ENCODE data around the gene ST3GAL6. TPM values are rescaled to one million over a fixed set of nuclear protein-coding genes. Genes with fewer than 3 reads are reported as not detected.

Gene ST3GAL6
- total and polyA plus RNA-seq, 4 donors = 17.3 to 79.7 (median 29.4) TPM

- Histone ChIP-seq H3K27ac (ENCODE audit: low read depth in 1 of 2, low read length in 2 of 2) (no peak overlapping the region), H3K36me3 (ENCODE audit: control insufficient read depth in 4 of 4, insufficient read depth in 3 of 4, low read depth in 1 of 4, low read length in 3 of 4) (peaks cover 0 to 10% (median 3%) of the 10 kb centered on the region in 4 donors), H3K4me1 (ENCODE audit: control insufficient read depth in 4 of 4, insufficient read depth in 4 of 4, low read length in 3 of 4) (peaks cover 2 to 28% (median 21%) of the 10 kb centered on the region in 4 donors), H3K4me3 (ENCODE audit: low read depth in 1 of 3, low read length in 3 of 3) (no peak overlapping the region), H3K9ac (ENCODE audit: low read depth in 1 of 2, low read length in 2 of 2) (no peak overlapping the region), H3K27me3 (ENCODE audit: control insufficient read depth in 4 of 4, insufficient read depth in 4 of 4, low read length in 3 of 4) (no peaks in the 10 kb centered on the region), H3K9me3 (ENCODE audit: control insufficient read depth in 4 of 4, low read length in 3 of 4) (no peaks in the 10 kb centered on the region)
- no peak for TF ChIP-seq HNF4A (conservative IDR thresholded peaks at IDR 0.05)
- no peak for TF ChIP-seq HNF4G (IDR thresholded peaks at IDR 0.05)
- TF ChIP-seq SP1 (IDR thresholded peaks at IDR 0.05) = no peak
- no peak for TF ChIP-seq NR2F2 (IDR thresholded peaks at IDR 0.05)
- no peak for TF ChIP-seq CTCF (IDR thresholded peaks at IDR 0.05; ENCODE audit: low read depth, low read length, missing input control)
- no peak for TF ChIP-seq EGR1 (IDR thresholded peaks at IDR 0.05; ENCODE audit: low read depth in 2 of 2)
- no peak for TF ChIP-seq RXRA (IDR thresholded peaks at IDR 0.05)
- TF ChIP-seq GABPA (IDR thresholded peaks at IDR 0.05 in 1 of 2, conservative IDR thresholded peaks at IDR 0.05 in 1 of 2) = no peak
- no peak for TF ChIP-seq ATF3 (IDR thresholded peaks at IDR 0.05)
- no peak for TF ChIP-seq RAD21 (IDR thresholded peaks at IDR 0.05)
- no peak for TF ChIP-seq MAX (IDR thresholded peaks at IDR 0.05)
- DNase-seq (ENCODE audit: low spot score) = no peak
- 86% methylated on average over 5 of the region's 5 CpGs for WGBS
These were observed 51.8 kb downstream of the ST3GAL6 start for GRCh38 chr3:98814817-98815420.

GRCh38 chr3:98817547-98818041 lies 54.5 kb downstream of the ST3GAL6 start:
- Histone ChIP-seq H3K36me3 (ENCODE audit: control insufficient read depth in 4 of 4, insufficient read depth in 3 of 4, low read depth in 1 of 4, low read length in 3 of 4) (peaks cover 0 to 15% (median 4%) of the 10 kb centered on the region in 4 donors), H3K9me3 (ENCODE audit: control insufficient read depth in 4 of 4, low read length in 3 of 4) (no peaks in the 10 kb centered on the region), H3K4me3 (ENCODE audit: low read depth in 1 of 3, low read length in 3 of 3) (no peak overlapping the region), H3K27ac (ENCODE audit: low read depth in 1 of 2, low read length in 2 of 2) (no peak overlapping the region), H3K4me1 (ENCODE audit: control insufficient read depth in 4 of 4, insufficient read depth in 4 of 4, low read length in 3 of 4) (peaks cover 0 to 14% (median 5%) of the 10 kb centered on the region in 4 donors), H3K27me3 (ENCODE audit: control insufficient read depth in 4 of 4, insufficient read depth in 4 of 4, low read length in 3 of 4) (no peaks in the 10 kb centered on the region), H3K9ac (ENCODE audit: low read depth in 1 of 2, low read length in 2 of 2) (no peak overlapping the region)
- 19% methylated on average over 3 of the region's 3 CpGs for WGBS
- TF ChIP-seq RAD21 (IDR thresholded peaks at IDR 0.05) = peak; percentile 87 to 90
- peak; percentile 85 for TF ChIP-seq CTCF (IDR thresholded peaks at IDR 0.05; ENCODE audit: low read depth, low read length, missing input control)
- TF ChIP-seq MAX (IDR thresholded peaks at IDR 0.05) = no peak
- DNase-seq (ENCODE audit: low spot score) = no peak

GRCh38 chr3:98821063-98821462 lies 57.9 kb downstream of the ST3GAL6 start:
- Histone ChIP-seq H3K4me1 (ENCODE audit: control insufficient read depth in 4 of 4, insufficient read depth in 4 of 4, low read length in 3 of 4) (no peaks in the 10 kb centered on the region), H3K27me3 (ENCODE audit: control insufficient read depth in 4 of 4, insufficient read depth in 4 of 4, low read length in 3 of 4) (no peaks in the 10 kb centered on the region), H3K27ac (ENCODE audit: low read depth in 1 of 2, low read length in 2 of 2) (no peak overlapping the region), H3K9ac (ENCODE audit: low read depth in 1 of 2, low read length in 2 of 2) (no peak overlapping the region), H3K9me3 (ENCODE audit: control insufficient read depth in 4 of 4, low read length in 3 of 4) (no peaks in the 10 kb centered on the region), H3K4me3 (ENCODE audit: low read depth in 1 of 3, low read length in 3 of 3) (no peak overlapping the region), H3K36me3 (ENCODE audit: control insufficient read depth in 4 of 4, insufficient read depth in 3 of 4, low read depth in 1 of 4, low read length in 3 of 4) (peaks cover 0 to 15% (median 4%) of the 10 kb centered on the region in 4 donors)
- WGBS = 74% methylated on average over 3 of the region's 3 CpGs
- no peak for DNase-seq (ENCODE audit: low spot score)
- no peak for TF ChIP-seq RAD21 (IDR thresholded peaks at IDR 0.05)

Measured in liver (tissue), 9 donors.